HG03108 (cell line): ENCODE results near the gene DOC2B.
"Not testable (repeated sequence)": the region's sequence is repeated elsewhere in the genome, so short reads cannot be mapped to it uniquely, and the experiment has no call there.

Experiments
- ATAC-seq: cut with Tn5 transposase; IDR thresholded peaks from one replicate; pipeline ENCODE4 v1.9.1; 2021; ENCODE audit warnings: moderate library complexity; ENCODE audit not compliant: unreplicated experiment

Gene DOC2B

GRCh38 chr17:193426-193810 lies 12.0 kb upstream of the DOC2B start:
- no peak for ATAC-seq

GRCh38 chr17:192666-193425 lies 11.4 kb upstream of the DOC2B start:
- ATAC-seq: no peak

GRCh38 chr17:189444-189843 lies 8.0 kb upstream of the DOC2B start:
- no peak for ATAC-seq

GRCh38 chr17:187130-187529 lies 5.7 kb upstream of the DOC2B start:
- ATAC-seq: no peak

- no peak for ATAC-seq
These were observed 4.1 kb upstream of the DOC2B start for GRCh38 chr17:185445-186138.

- no peak for ATAC-seq
These were observed 1.6 kb upstream of the DOC2B start for GRCh38 chr17:183021-183420.

GRCh38 chr17:182050-182751 lies 751 bp upstream of the DOC2B start:
- no peak for ATAC-seq

- no peak for ATAC-seq
These were observed 837 bp downstream of the DOC2B start for GRCh38 chr17:180381-181244.

- ATAC-seq: no peak
These were observed 1.6 kb downstream of the DOC2B start for GRCh38 chr17:179781-180380.

GRCh38 chr17:179066-179432 lies 2.4 kb downstream of the DOC2B start:
- ATAC-seq: no peak

GRCh38 chr17:178292-179065 lies 3.0 kb downstream of the DOC2B start:
- no peak for ATAC-seq

- no peak for ATAC-seq
These were observed 3.7 kb downstream of the DOC2B start for GRCh38 chr17:177762-178161.

GRCh38 chr17:177155-177554 lies 4.3 kb downstream of the DOC2B start:
- ATAC-seq: no peak

GRCh38 chr17:173166-173911 lies 8.1 kb downstream of the DOC2B start:
- no peak for ATAC-seq

GRCh38 chr17:172401-172800 lies 9.0 kb downstream of the DOC2B start:
- ATAC-seq: no peak

- no peak for ATAC-seq
These were observed 9.6 kb downstream of the DOC2B start for GRCh38 chr17:171871-172270.

GRCh38 chr17:170130-170670 lies 11.2 kb downstream of the DOC2B start:
- no peak for ATAC-seq

- ATAC-seq: not testable (repeated sequence)
These were observed 12.8 kb downstream of the DOC2B start for GRCh38 chr17:168614-169013.

GRCh38 chr17:165939-166338 lies 15.5 kb downstream of the DOC2B start:
- ATAC-seq: no peak
